Activated CD8-positive, alpha-beta memory T cell treated with anti-CD3 and anti-CD28 coated beads for 4 hours (primary cell): ENCODE data around the gene SHROOM3.

Experiments
- DNase-seq, 2 donors: peaks; one replicate each; pipeline ENCODE4 v3.0.0-alpha.2; 2020; ENCODE audit warnings: low read depth in 2 of 2

SHROOM3 gene

DNA sequence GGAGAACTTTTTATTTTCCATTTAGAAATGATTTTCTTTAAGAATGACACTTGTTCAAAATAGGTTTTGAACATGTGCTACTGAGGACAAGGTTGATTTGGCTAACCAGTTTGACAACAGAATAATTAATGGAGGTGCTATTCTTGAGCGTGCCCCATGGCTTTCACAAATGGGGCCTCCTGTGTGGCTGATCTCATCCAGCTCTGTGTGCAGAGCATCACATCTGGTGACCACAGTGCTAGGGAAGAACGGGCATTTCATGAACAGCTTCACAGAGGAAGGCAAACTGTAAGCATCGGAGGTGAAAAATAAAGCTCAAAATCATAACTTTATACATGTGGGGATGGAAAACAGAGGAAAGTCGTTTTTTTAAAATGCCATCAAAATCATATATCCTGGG lies 314.3 kb downstream of the SHROOM3 start:
- DNase-seq = no peak

DNA sequence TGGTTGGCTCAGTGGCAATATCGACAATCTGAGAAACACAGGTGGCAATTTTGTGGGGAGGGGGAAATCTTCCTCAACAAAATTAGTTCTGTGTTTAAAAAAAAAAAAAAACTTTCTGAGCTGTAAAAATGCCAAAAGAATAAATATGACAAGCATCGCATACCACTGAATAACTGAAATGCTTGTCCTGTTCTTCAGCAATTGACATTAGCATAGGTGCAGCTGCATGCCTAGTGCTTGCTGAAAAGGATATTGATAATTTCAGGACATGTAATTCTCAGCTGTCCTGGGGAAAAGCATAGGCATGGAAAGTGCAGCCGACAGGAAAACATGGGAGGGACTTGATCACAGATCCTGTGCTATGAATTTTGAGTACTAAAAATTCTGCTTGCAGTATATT lies 315.7 kb downstream of the SHROOM3 start:
- DNase-seq = no peak

DNA sequence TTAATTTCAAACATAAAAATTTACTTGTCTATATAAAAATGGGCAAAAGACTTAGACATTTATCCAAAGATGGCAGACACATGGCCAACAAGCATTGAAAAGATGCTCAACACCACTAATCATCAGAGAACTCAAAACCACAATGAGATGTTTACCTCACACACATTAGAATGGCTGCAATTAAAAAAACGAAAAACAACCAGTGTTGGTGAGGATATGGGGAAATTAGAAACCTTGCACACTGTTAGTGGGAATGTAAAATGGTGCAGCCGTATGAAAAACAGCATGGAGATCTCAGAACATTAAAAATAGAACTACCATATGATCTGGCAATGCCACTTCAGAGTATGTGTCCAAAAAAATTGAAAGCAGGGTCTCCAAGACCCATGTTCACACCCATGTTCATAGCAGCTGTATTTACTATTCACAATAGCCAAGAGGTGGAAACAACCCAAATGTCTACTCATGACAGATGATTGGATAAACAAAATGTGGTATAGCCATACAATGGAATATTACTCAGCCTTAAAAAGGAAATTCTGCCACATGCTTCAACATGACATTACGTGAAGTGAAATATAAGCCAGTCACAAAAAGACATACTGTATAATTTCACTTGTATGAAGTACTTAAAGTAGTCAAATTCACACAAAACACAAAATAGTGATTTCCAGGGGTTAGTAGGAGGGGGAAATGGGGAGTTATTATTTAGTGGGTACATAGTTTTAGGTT lies 316.7 kb downstream of the SHROOM3 start:
- no peak for DNase-seq

GRCh38 chr4:76752861-76753501 lies 318.0 kb downstream of the SHROOM3 start:
- no peak for DNase-seq

GRCh38 chr4:76753814-76754213 lies 318.8 kb downstream of the SHROOM3 start:
- no peak for DNase-seq

- DNase-seq = no peak
Observed at GRCh38 chr4:76754439-76754838, 319.4 kb downstream of the SHROOM3 start.

GRCh38 chr4:76755756-76756155 lies 320.7 kb downstream of the SHROOM3 start:
- DNase-seq = no peak

- DNase-seq = no peak
Observed at GRCh38 chr4:76756416-76756815, 321.4 kb downstream of the SHROOM3 start.

DNA sequence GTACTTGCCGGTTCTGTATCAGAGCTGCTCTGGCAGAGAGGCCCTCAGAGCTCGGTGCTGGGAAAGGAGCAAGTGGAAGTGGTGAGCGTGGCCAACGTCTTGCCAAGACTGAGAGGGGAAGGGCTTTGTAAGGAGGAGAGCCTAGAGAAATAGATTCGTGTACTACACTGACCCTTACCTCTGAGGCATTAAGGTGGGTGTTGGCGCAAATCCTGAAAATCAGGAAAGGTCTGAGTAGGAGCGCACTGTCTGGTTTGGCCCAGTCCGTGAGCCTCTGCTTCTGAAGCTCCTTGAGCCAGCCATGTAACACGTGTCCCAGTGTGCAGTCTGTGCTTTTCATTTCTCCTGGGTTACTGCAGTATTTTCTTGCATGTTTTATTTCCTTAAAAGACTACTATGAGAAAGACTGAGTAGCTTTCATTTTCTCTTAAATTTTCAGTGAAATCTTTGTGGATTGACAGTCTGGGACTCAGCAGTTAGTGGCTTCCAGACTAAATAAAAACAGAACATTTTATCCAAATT lies 322.4 kb downstream of the SHROOM3 start:
- DNase-seq = no peak

GRCh38 chr4:76758290-76758882 lies 323.4 kb downstream of the SHROOM3 start:
- DNase-seq = no peak

DNA sequence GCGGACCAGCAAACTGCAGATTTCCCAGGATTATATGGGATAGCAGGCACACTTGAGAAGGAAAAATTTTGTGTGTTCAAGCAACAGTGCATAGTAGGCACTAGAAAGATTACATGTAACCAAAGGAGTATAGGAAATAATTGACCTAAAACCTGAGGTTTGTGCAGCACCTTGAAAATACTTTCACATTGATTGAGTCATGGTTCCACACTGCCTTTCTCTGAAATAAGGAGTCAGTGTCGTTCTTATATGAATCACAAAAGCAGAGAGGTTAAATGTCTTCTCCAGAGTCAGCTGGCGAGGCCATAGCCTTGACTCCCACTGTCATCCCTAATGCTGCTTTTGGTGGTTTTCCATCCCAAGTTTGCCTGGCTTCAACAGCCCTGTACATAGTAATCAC lies 324.0 kb downstream of the SHROOM3 start:
- no peak for DNase-seq

GRCh38 chr4:76760193-76760592 lies 325.2 kb downstream of the SHROOM3 start:
- DNase-seq = no peak

GRCh38 chr4:76762137-76763130 lies 327.4 kb downstream of the SHROOM3 start:
- no peak for DNase-seq

GRCh38 chr4:76764251-76764650 lies 329.2 kb downstream of the SHROOM3 start:
- no peak for DNase-seq

GRCh38 chr4:76765473-76766183 lies 330.6 kb downstream of the SHROOM3 start:
- no peak for DNase-seq

DNA sequence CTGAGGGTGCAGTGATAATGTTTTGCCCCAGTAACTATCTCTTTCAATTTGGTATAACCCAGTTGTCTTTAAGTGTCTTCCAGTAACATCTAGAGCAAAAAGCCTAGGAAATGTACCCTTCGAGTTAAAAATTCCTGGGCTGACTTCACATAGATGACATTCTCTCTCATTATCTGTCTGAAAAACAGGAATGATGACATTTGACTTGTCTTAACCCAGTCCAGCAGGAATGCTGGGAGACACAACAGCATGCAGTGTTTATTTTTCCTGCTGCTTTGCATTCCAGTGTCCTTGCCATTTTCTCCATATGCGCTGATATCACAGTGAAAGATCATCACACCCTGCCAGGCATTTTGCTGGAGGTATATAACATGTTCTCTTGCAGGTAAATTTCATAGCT lies 333.0 kb downstream of the SHROOM3 start:
- no peak for DNase-seq

DNA sequence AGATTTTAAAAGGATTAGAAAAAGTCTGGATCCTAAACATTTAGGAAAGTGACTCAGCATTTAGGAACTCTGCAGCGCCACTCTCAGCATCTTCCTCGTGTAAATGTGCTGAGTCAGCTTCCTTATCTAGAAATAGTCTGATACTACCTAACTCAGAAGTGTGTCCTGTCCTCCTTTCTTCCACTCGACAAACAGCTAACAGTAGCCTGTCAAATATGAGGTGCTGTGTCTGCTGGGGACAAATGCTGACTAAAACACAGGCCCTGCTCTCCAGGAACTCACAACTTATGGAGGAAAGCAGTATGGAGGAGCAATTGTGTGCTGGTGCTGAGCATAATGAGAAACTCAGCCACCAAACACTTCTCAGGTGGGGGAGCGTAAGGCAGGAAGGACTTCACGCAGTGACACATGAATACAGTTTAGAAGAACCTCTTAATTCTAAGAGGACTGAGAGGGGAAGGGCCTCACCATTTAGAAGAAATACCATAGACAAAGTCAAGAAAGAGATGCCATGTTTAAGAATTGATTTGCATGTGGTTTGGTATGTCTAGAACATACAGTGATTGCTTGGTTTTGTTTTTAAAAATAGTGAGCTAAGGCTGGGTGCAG lies 337.6 kb downstream of the SHROOM3 start:
- DNase-seq = no peak

DNA sequence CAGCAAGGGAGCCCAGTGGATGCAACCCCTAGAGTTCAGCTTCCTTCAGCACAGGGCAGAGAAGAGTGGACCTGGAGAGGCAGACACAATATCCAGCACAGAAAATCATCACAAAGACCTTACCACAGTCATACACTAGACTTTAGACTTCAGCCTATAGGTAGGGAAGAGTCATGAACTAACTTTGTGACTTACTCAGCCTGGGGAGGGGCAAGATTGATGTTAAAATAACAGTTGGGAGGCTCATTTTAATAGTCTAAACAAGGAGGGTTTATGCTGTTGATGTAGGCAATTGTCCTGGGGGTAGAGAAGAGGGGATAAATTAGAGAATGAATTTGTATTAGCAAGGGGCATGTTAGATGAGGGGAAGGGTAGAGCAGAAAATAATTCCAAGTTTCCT lies 338.7 kb downstream of the SHROOM3 start:
- no peak for DNase-seq

DNA sequence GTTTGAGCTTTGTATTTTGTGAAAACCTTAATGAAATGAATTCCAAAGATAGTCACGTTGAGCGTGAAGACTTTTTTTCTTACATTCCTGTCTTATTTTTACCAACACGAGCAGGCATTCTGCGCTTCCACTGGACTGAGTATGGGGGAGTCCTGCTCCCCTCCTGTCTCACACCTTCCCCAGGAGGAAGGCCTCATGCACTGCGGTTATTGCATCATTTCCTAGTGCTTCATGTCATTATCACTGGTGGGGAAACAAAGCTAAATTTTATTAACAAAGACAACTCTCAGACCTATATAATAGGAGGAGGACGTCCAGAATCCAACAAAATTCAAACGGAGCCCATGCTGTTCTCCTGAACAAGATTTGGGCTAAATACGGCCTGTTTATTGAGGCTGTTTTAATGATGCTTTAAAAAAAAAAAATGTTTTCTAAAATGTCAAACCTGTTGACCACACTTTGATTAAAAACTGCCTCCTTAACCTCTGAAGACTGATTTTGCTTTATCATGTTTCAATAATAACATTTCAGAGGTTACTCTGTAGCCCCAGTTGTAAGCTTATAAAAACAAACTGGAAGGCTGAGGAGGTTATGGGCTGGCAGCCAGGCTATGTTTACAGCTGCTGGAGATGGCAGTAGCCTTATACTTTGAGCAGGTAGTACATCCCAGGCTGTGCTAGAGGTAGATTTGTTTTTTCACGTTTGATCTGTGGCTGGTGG lies 344.9 kb downstream of the SHROOM3 start:
- DNase-seq = no peak
